Endothelial cell of umbilical vein (primary cell): ENCODE data around the gene LSM7. TPM values are rescaled to one million over a fixed set of nuclear protein-coding genes. Genes with fewer than 3 reads are reported as not detected.

Experiments used
- BruUV-seq: library from RNA; stranded (reverse); fragments of 400-500 nt; replicated peaks from 2 replicates; lab custom pipeline; 2021; lab: Mats Ljungman, UMichigan
- CTCF ChIA-PET: fragments of 300-600, 350-600 bp; sonication (Branson Sonifier 250); formaldehyde crosslinking; loops from one replicate; lab custom pipeline; 2021; ENCODE audit warnings: antibody characterized with exemption, inconsistent platforms; lab: Charles Lee
- POLR2A ChIA-PET: fragments of 300-600, 350-600 bp; sonication (Branson Sonifier 250); formaldehyde crosslinking; loops from one replicate; lab custom pipeline; 2021; ENCODE audit warnings: antibody characterized with exemption, inconsistent platforms; lab: Charles Lee
- DNase-seq: peaks from one replicate; pipeline ENCODE4 v3.0.0-alpha.2; 2011; ENCODE audit warnings: low read depth, low spot score
- FAIRE-seq: peaks from 2 replicates; lab custom pipeline; 2011; peaks lifted over from hg19 to GRCh38; lab: Jason Lieb, UNC
- H2AFZ ChIP-seq: 2 replicates; pipeline ENCODE4 v1.6.0; 2012; ENCODE audit warnings: low read depth, low read length, control low read depth, inconsistent platforms
- H3K27ac ChIP-seq: 2 replicates; pipeline ENCODE4 v1.5.1; 2011; ENCODE audit warnings: low read depth, mild to moderate bottlenecking, control low read depth, low read length, moderate library complexity; ENCODE audit not compliant: insufficient read depth
- H3K27me3 ChIP-seq, 2 experiments: 2 replicates each; pipeline versions ENCODE4 v1.6.0 to v1.6.1; 2011; ENCODE audit warnings: low read length in 2 of 2, mixed read lengths in 1 of 2; ENCODE audit not compliant: control insufficient read depth in 2 of 2, insufficient read depth in 2 of 2
- H3K36me3 ChIP-seq, 2 experiments: 2 replicates in 1 of 2; 3 replicates in 1 of 2; pipeline ENCODE4 v1.5.1; 2011; ENCODE audit warnings: low read length in 2 of 2, mild to moderate bottlenecking in 1 of 2, moderate library complexity in 1 of 2; ENCODE audit not compliant: control insufficient read depth in 2 of 2, insufficient read depth in 2 of 2; ENCODE audit errors: extremely low read depth in 1 of 2
- H3K4me1 ChIP-seq: 3 replicates; pipeline ENCODE4 v1.5.1; 2011; ENCODE audit warnings: mild to moderate bottlenecking, low read length; ENCODE audit not compliant: control insufficient read depth, insufficient read depth; ENCODE audit errors: extremely low read depth
- H3K4me2 ChIP-seq: 2 replicates; pipeline ENCODE4 v1.6.1; 2011; ENCODE audit warnings: low read length, control low read depth, mixed read lengths; ENCODE audit not compliant: insufficient read depth
- H3K4me3 ChIP-seq, 3 experiments: fragments of 200-600 bp in 1 of 3; sonication (generic), shearing (Covaris generic) in 1 of 3; replicated peaks in 1 of 3; 2 replicates each; pipeline ENCODE4 v1.5.1; 2011 to 2016; ENCODE audit warnings: control low read depth in 3 of 3, low read length in 3 of 3, mild to moderate bottlenecking in 2 of 3, inconsistent platforms in 1 of 3, low read depth in 1 of 3, moderate library complexity in 1 of 3; ENCODE audit not compliant: insufficient read depth in 1 of 3
- H3K79me2 ChIP-seq: 2 replicates; pipeline ENCODE4 v1.6.0; 2012; ENCODE audit warnings: low read length, inconsistent platforms; ENCODE audit not compliant: control insufficient read depth, insufficient read depth
- H3K9ac ChIP-seq: replicated peaks from 2 replicates; pipeline ENCODE3; 2011; ENCODE audit warnings: low read length, control low read depth; ENCODE audit not compliant: insufficient read depth; ENCODE audit errors: extremely low read depth
- H3K9me1 ChIP-seq: replicated peaks from 3 replicates; pipeline ENCODE4 v1.6.0; 2011; ENCODE audit warnings: mild to moderate bottlenecking, low read length; ENCODE audit not compliant: control insufficient read depth, insufficient read depth; ENCODE audit errors: extremely low read depth
- H3K9me3 ChIP-seq: replicated peaks from 2 replicates; pipeline ENCODE4 v1.5.1; 2012; ENCODE audit warnings: low read length, inconsistent platforms; ENCODE audit not compliant: control insufficient read depth, insufficient read depth
- H4K20me1 ChIP-seq: replicated peaks from 2 replicates; pipeline ENCODE3; 2011; ENCODE audit warnings: mild to moderate bottlenecking, low read length; ENCODE audit not compliant: control insufficient read depth, insufficient read depth; ENCODE audit errors: extremely low read depth
- CTCF ChIP-seq, 2 donors: IDR thresholded peaks; 1 replicate in 1 of 2; 2 replicates in 1 of 2; pipeline ENCODE4 v1.5.1; 2011; ENCODE audit warnings: low read length in 2 of 2, mild to moderate bottlenecking in 2 of 2, moderate library complexity in 2 of 2, control low read depth in 1 of 2, inconsistent platforms in 1 of 2, low read depth in 1 of 2; ENCODE audit not compliant: insufficient read depth in 1 of 2; ENCODE audit errors: extremely low read depth in 1 of 2
- EZH2 ChIP-seq: IDR thresholded peaks from 2 replicates; pipeline ENCODE4 v1.6.1; 2012; ENCODE audit warnings: borderline replicate concordance, low read depth, mild to moderate bottlenecking, moderate library complexity, low read length, inconsistent platforms; ENCODE audit not compliant: severe bottlenecking
- FOS ChIP-seq: IDR thresholded peaks from 2 replicates; pipeline ENCODE4 v1.6.1; 2011; ENCODE audit warnings: mild to moderate bottlenecking, low read length, moderate library complexity, borderline replicate concordance; ENCODE audit not compliant: insufficient read depth
- GATA2 ChIP-seq: IDR thresholded peaks from 2 replicates; pipeline ENCODE4 v1.7.0; 2011; ENCODE audit warnings: low read depth, mild to moderate bottlenecking, moderate library complexity, mixed read lengths, low read length; ENCODE audit not compliant: insufficient read length, insufficient read depth
- JUN ChIP-seq: IDR thresholded peaks from 2 replicates; pipeline ENCODE4 v1.6.1; 2011; ENCODE audit warnings: borderline replicate concordance, low read depth; ENCODE audit not compliant: insufficient read length, insufficient read depth
- MYC ChIP-seq: IDR thresholded peaks from one replicate; pipeline ENCODE4 v1.6.1; 2011; ENCODE audit warnings: mild to moderate bottlenecking, low read depth, low read length
- POLR2A ChIP-seq: IDR thresholded peaks from 2 replicates; pipeline ENCODE4 v1.6.1; 2012; ENCODE audit warnings: low read depth, mild to moderate bottlenecking, control low read depth, low read length
- POLR2AphosphoS5 ChIP-seq: IDR thresholded peaks from 2 replicates; pipeline ENCODE4 v1.6.1; 2012; ENCODE audit warnings: low read depth, mild to moderate bottlenecking, control low read depth, low read length, moderate library complexity; ENCODE audit not compliant: insufficient read depth
- dilution Hi-C: fragments of 300-500 bp; cut with MboI; formaldehyde crosslinking; loops from one replicate; pipeline ENCODE4 v1.15.0; 2019; ENCODE audit warnings: low sequenced_read_pairs; ENCODE audit not compliant: extremely low pct_ligation_motif_present
- intact Hi-C: fragments of 100-400 bp; cut with micrococcal nuclease; formaldehyde crosslinking; loops from one replicate; pipeline ENCODE4 v1.10.0; 2022
- polyA plus RNA-seq, 4 experiments: library from polyadenylated mRNA; depleted of rRNA in 3 of 4; stranded (reverse) in 3 of 4; unstranded in 1 of 4; fragments of >200 nt; gene quantifications; 2 replicates each; pipeline versions ENCODE4 v1.2.1 to v1.2.3, GENCODE V29; 2011 to 2012; ENCODE audit warnings: missing spikeins in 1 of 4
- total RNA-seq: library from RNA; stranded (reverse); gene quantifications from 2 replicates; pipeline ENCODE4 v1.2.3, GENCODE V29; 2021
- TF ChIP-seq, protein P1 (sequence below): IDR thresholded peaks from 2 replicates; pipeline ENCODE4 v1.6.1; 2011; ENCODE audit not compliant: insufficient read depth, insufficient read length

The LSM7 gene
- total and polyA plus RNA-seq, 2 donors (not counting 3 experiments of a cell fraction or from before 2014, with no cell fraction given) = 124 to 673 TPM

- H3K9ac ChIP-seq = no peak overlapping the region
- peaks cover 0 to 3% of the 10 kb centered on the region in 2 experiments for H3K36me3 ChIP-seq
- H3K79me2 ChIP-seq = no peaks in the 10 kb centered on the region
- no peaks in the 10 kb centered on the region for H3K4me1 ChIP-seq
- no peak overlapping the region for H2AFZ ChIP-seq
- POLR2A ChIA-PET = no interaction called here
- H3K27ac ChIP-seq = no peak overlapping the region
- no peaks in the 10 kb centered on the region for H4K20me1 ChIP-seq
- H3K4me2 ChIP-seq = no peak overlapping the region
- intact Hi-C loops = no loop called here
- CTCF ChIA-PET = no interaction called here
- DNase-seq = no peak
- no peaks in the 10 kb centered on the region for H3K9me1 ChIP-seq
- no peaks in the 10 kb centered on the region for H3K27me3 ChIP-seq
- no TSS peak for BruUV-seq
- no peaks in the 10 kb centered on the region for H3K9me3 ChIP-seq
- dilution Hi-C loops = no loop called here
- no peak overlapping the region for H3K4me3 ChIP-seq
- no peak for FAIRE-seq
- TF ChIP-seq POLR2AphosphoS5 = no peak
- TF ChIP-seq GATA2 = no peak
- TF ChIP-seq EZH2 = no peak
- no peak for TF ChIP-seq FOS
- no peak for TF ChIP-seq MYC
- TF ChIP-seq, protein P1, sequence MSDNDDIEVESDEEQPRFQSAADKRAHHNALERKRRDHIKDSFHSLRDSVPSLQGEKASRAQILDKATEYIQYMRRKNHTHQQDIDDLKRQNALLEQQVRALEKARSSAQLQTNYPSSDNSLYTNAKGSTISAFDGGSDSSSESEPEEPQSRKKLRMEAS = no peak
- TF ChIP-seq CTCF (IDR thresholded peaks at IDR 0.05; ENCODE audit: extremely low read depth in 1 of 2, insufficient read depth in 1 of 2, low read depth in 1 of 2, low read length in 2 of 2) = no peak
- TF ChIP-seq JUN = no peak
- TF ChIP-seq POLR2A = no peak
These were observed 14.4 kb upstream of the LSM7 start for GRCh38 chr19:2342656-2343288.
